SK-N-SH treated with all-trans-retinoic acid at 6 μM for 48 hours (cell line): ENCODE data around the gene DAAM2.

Experiments used
- ATAC-seq: fragments of 200-7000 bp; cut with Tn5 transposase; 3 replicates; pipeline ENCODE4 v1.9.1; 2020; ENCODE audit warnings: mild to moderate bottlenecking, moderate library complexity
- ARNTL ChIP-seq: fragments of 450-650 bp; formaldehyde crosslinking; IDR thresholded peaks from 2 replicates; pipeline ENCODE4 v1.5.0; 2020; ENCODE audit warnings: low read depth, mild to moderate bottlenecking, moderate library complexity, borderline replicate concordance
- BACH2 ChIP-seq: fragments of 250-450 bp; sonication (Bioruptor Pico); IDR thresholded peaks from 2 replicates; pipeline ENCODE4 v1.9.0; 2021; ENCODE audit warnings: mild to moderate bottlenecking, borderline replicate concordance
- CREB5 ChIP-seq: fragments of 250-450 bp; sonication (Bioruptor Pico); IDR thresholded peaks from 2 replicates; pipeline ENCODE4 v1.5.1; 2020; ENCODE audit warnings: low read depth, mild to moderate bottlenecking, moderate library complexity
- CSRNP3 ChIP-seq: fragments of 250-450 bp; sonication (Bioruptor Pico); IDR thresholded peaks from 2 replicates; pipeline ENCODE4 v1.5.1; 2021; ENCODE audit warnings: mild to moderate bottlenecking, moderate library complexity
- ESRRG ChIP-seq: fragments of 250-450 bp; sonication (Bioruptor Pico); IDR thresholded peaks from 2 replicates; pipeline ENCODE4 v1.6.1; 2021; ENCODE audit warnings: mild to moderate bottlenecking
- GLIS3 ChIP-seq: fragments of 250-450 bp; sonication (Bioruptor Pico); IDR thresholded peaks from 2 replicates; pipeline ENCODE4 v1.5.0; 2020; ENCODE audit warnings: mild to moderate bottlenecking, moderate library complexity
- ISL1 ChIP-seq: fragments of 250-450 bp; sonication (Bioruptor Pico); IDR thresholded peaks from 2 replicates; pipeline ENCODE4 v2.1.2; 2022; ENCODE audit warnings: mild to moderate bottlenecking, moderate library complexity
- OSR1 ChIP-seq: fragments of 250-450 bp; sonication (Bioruptor Pico); IDR thresholded peaks from 2 replicates; pipeline ENCODE4 v1.8.0; 2022; ENCODE audit warnings: moderate library complexity, mild to moderate bottlenecking, inconsistent platforms
- PATZ1 ChIP-seq: fragments of 250-450 bp; sonication (Bioruptor Pico); IDR thresholded peaks from 2 replicates; pipeline ENCODE4 v1.8.0; 2020; ENCODE audit warnings: mild to moderate bottlenecking, moderate library complexity, borderline replicate concordance
- POU6F1 ChIP-seq: fragments of 250-450 bp; sonication (Bioruptor Pico); IDR thresholded peaks from 2 replicates; pipeline ENCODE4 v1.8.0; 2021; ENCODE audit warnings: low read depth, mild to moderate bottlenecking, moderate library complexity, borderline replicate concordance
- PPARA ChIP-seq: fragments of 250-450 bp; sonication (Bioruptor Pico); IDR thresholded peaks from 2 replicates; pipeline ENCODE4 v1.5.0; 2020; ENCODE audit warnings: mild to moderate bottlenecking, borderline replicate concordance
- RARB ChIP-seq: fragments of 250-450 bp; sonication (Bioruptor Pico); IDR thresholded peaks from 2 replicates; pipeline ENCODE4 v1.8.0; 2021; ENCODE audit warnings: mild to moderate bottlenecking, moderate library complexity
- SNAI2 ChIP-seq: fragments of 250-450 bp; sonication (Bioruptor Pico); IDR thresholded peaks from 2 replicates; pipeline ENCODE4 v1.5.0; 2020; ENCODE audit warnings: mild to moderate bottlenecking, moderate library complexity
- TCF4 ChIP-seq: fragments of 250-450 bp; sonication (Bioruptor Pico); IDR thresholded peaks from 2 replicates; pipeline ENCODE4 v1.8.0; 2021; ENCODE audit warnings: mild to moderate bottlenecking, moderate library complexity, borderline replicate concordance
- TSHZ2 ChIP-seq: fragments of 250-450 bp; sonication (Bioruptor Pico); IDR thresholded peaks from 2 replicates; pipeline ENCODE4 v1.5.0; 2020; ENCODE audit warnings: mild to moderate bottlenecking, moderate library complexity
- ZFP3 ChIP-seq: fragments of 250-450 bp; sonication (Bioruptor Pico); IDR thresholded peaks from 2 replicates; pipeline ENCODE4 v1.5.0; 2020; ENCODE audit warnings: mild to moderate bottlenecking, moderate library complexity
- ZFP30 ChIP-seq: fragments of 450-650 bp; formaldehyde crosslinking; IDR thresholded peaks from 2 replicates; pipeline ENCODE4 v1.5.0; 2022; ENCODE audit warnings: mild to moderate bottlenecking, moderate library complexity
- ZNF70 ChIP-seq: fragments of 450-650 bp; formaldehyde crosslinking; IDR thresholded peaks from 2 replicates; pipeline ENCODE4 v1.5.0; 2020; ENCODE audit warnings: mild to moderate bottlenecking, moderate library complexity
- ZNF8 ChIP-seq: fragments of 450-650 bp; formaldehyde crosslinking; IDR thresholded peaks from 2 replicates; pipeline ENCODE4 v1.5.0; 2020; ENCODE audit warnings: mild to moderate bottlenecking, moderate library complexity

DAAM2 gene

DNA sequence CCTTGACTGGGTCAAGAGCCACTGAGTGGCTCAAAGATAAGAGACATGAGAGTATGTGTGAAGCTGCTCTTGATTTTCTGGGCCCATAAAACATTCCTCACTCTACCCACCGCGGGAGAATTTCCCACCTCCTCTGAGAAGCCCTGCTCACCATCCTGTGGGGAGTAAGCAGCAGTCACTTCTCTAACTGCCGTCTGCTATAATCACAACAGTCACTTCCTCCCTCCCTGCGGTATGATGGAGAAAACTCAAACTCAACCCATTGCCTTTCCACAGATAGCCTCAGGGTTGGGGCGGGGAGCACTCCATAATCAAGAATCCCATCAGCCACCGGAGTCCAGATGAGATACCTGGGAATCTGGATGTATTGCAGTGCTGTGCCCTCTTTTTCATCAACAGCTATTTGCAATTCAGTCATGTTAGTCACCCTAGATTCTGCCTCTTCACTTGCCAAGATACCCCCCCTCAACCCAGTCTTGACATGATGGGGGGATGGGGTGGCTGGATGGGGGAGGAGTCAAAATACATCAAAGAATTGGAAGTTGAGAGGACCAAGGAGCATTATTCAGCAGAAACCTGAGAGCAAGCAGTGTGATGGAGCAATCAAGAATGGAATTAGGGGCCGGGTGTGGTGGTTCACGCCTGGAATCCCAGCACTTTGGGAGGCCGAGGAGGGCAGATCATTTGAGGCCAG is 137.0 kb downstream of the DAAM2 start:
- TF ChIP-seq ISL1 (CRISPR knock-in tag) (no peak), GLIS3 (CRISPR knock-in tag) (no peak), ZNF70 (CRISPR knock-in tag) (no peak), BACH2 (CRISPR knock-in tag) (no peak), ZNF8 (CRISPR knock-in tag) (no peak), POU6F1 (CRISPR knock-in tag) (no peak), OSR1 (no peak), TCF4 (CRISPR knock-in tag) (no peak), ESRRG (CRISPR knock-in tag) (no peak), PATZ1 (CRISPR knock-in tag) (no peak), PPARA (CRISPR knock-in tag) (no peak), RARB (no peak), CREB5 (CRISPR knock-in tag) (no peak)
- ATAC-seq = no peak

GRCh38 chr6:39929733-39930461 is 137.7 kb downstream of the DAAM2 start:
- ATAC-seq = no peak
- TF ChIP-seq ISL1 (CRISPR knock-in tag) = no peak
- TF ChIP-seq CSRNP3 = no peak
- TF ChIP-seq GLIS3 (CRISPR knock-in tag) = no peak
- no peak for TF ChIP-seq PATZ1 (CRISPR knock-in tag)
- no peak for TF ChIP-seq ZFP30 (CRISPR knock-in tag)
- TF ChIP-seq CREB5 (CRISPR knock-in tag) = no peak
- no peak for TF ChIP-seq ZNF8 (CRISPR knock-in tag)
- TF ChIP-seq OSR1 = no peak
- TF ChIP-seq ZFP3 (CRISPR knock-in tag) = no peak
- TF ChIP-seq PPARA (CRISPR knock-in tag) = no peak
- no peak for TF ChIP-seq RARB
- no peak for TF ChIP-seq ZNF70 (CRISPR knock-in tag)
- no peak for TF ChIP-seq SNAI2 (CRISPR knock-in tag)
- no peak for TF ChIP-seq TCF4 (CRISPR knock-in tag)
- TF ChIP-seq TSHZ2 (CRISPR knock-in tag) = no peak
- TF ChIP-seq ARNTL (CRISPR knock-in tag) = no peak
